Hepatocyte (in vitro differentiated cells): ENCODE data around the gene MUC5B.

Experiments used
- EZH2 ChIP-seq: fragments of 200-600 bp; sonication (generic); IDR thresholded peaks from 2 replicates; pipeline ENCODE4 v1.6.1; 2016; ENCODE audit warnings: antibody characterized with exemption, mild to moderate bottlenecking, borderline replicate concordance
- EZH2phosphoT487 ChIP-seq: fragments of 200-600 bp; sonication (generic); IDR thresholded peaks from one replicate; pipeline ENCODE4 v1.6.1; 2018; ENCODE audit warnings: antibody characterized with exemption, mild to moderate bottlenecking, low read depth, moderate library complexity; ENCODE audit not compliant: unreplicated experiment, severe bottlenecking
- TF ChIP-seq, protein P1 (sequence below): fragments of 200-600 bp; sonication (generic); IDR thresholded peaks from 2 replicates; pipeline ENCODE4 v1.5.1; 2016; ENCODE audit warnings: antibody characterized with exemption, mild to moderate bottlenecking; ENCODE audit not compliant: poor library complexity

DNA sequence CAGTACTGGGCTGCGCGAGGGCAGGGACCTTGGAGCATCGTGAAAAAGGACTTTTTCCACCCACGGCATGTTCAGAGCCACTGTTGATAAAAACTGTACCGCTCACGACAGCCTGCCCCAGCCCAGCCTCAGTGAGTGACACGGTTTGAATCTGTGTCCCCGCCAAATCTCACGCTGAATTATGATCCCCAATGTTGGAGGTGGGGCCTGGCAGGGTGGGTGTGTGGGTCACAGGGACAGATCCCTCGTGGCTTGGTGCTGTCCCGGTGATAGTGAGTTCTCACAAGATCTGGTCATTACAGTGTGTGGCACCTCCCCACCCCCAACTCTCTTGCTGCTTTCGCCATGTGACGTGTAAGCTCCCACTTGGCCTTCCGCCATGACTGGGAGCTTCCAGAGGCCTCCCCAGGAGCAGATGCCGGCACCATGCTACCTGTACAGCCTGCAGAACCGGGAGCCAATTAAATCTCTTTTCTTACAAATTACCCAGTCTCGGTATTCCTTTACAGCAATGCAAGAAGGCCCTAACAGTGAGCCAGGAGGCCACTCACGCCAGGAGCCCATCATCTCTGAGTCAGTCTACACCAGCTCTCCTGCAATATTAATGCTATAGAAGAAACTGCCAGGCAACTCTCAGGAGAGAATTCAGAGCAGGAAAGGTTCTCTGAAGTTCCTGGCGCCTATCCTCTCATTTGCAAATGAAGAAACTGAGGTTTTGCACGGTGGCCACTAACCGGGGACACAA lies 85.3 kb downstream of the MUC5B start:
- TF ChIP-seq, protein P1, sequence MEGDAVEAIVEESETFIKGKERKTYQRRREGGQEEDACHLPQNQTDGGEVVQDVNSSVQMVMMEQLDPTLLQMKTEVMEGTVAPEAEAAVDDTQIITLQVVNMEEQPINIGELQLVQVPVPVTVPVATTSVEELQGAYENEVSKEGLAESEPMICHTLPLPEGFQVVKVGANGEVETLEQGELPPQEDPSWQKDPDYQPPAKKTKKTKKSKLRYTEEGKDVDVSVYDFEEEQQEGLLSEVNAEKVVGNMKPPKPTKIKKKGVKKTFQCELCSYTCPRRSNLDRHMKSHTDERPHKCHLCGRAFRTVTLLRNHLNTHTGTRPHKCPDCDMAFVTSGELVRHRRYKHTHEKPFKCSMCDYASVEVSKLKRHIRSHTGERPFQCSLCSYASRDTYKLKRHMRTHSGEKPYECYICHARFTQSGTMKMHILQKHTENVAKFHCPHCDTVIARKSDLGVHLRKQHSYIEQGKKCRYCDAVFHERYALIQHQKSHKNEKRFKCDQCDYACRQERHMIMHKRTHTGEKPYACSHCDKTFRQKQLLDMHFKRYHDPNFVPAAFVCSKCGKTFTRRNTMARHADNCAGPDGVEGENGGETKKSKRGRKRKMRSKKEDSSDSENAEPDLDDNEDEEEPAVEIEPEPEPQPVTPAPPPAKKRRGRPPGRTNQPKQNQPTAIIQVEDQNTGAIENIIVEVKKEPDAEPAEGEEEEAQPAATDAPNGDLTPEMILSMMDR: no peak
- TF ChIP-seq EZH2phosphoT487: no peak
- no peak for TF ChIP-seq EZH2
